Fibroblast of peridontal ligament (primary cell): ENCODE data around the gene DNAL4.

ENCODE experiments used
- DNase-seq: peaks from one replicate; pipeline ENCODE4 v3.0.0-alpha.2; 2010; ENCODE audit errors: extremely low read depth

The DNAL4 gene

GRCh38 chr22:38786631-38787030 lies 7.3 kb downstream of the DNAL4 start:
- DNase-seq = no peak

GRCh38 chr22:38784856-38785255 lies 9.1 kb downstream of the DNAL4 start:
- DNase-seq = no peak

- no peak for DNase-seq
Observed at GRCh38 chr22:38784035-38784434, 9.9 kb downstream of the DNAL4 start.

DNA sequence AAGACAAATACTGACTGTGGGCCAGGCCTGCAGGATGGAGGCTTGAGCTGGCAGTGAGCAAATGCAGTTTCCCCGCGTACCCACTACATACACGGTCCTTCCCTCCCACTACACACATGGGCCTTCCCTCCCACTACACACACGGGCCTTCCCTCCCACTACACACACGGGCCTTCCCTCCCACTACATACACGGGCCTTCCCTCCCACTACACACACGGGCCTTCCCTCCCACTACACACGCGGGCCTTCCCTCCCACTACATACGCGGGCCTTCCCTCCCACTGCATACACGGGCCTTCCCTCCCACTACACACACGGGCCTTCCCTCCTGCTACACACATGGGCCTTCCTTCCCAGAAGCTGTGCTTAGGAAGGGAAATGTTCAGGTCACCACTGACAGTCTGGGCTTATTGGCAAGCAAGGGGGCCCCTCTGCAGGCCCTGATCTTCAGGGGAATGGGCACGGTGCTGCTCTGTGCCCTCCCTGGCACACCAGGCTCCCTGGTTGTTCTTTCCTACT lies 10.8 kb downstream of the DNAL4 start:
- DNase-seq = no peak

DNA sequence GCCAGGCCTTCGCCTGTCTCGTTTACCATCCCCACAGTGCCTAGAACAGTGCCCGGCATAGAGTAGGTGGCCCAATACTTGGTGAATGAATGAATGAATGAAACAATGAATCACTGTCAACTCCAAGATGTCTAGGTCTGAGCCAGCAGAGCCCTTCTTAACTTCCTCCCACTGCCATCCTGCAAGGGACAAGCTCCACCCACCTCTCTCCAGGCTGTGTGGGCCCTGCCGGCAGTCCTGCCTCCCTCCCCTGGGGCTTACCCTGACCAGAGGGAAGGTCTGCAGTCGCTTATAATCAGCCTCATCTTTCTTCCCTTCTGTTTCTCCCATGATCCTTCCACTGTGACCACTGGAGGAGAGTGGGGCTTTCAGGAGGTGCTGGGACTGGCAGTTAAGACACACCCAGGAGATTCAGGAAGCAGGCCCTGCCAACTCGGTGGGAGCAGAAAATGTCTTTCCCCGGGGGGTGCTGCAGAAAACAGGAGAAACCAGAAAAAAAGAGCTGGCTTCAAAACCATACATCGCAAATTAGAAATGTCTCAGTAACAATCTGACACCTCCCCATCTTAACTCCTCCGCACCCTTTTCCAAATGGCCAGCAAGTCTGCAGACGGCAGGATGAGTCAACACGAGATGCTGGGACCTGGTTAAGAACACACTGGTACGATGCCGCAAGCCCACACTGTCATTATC lies 11.4 kb downstream of the DNAL4 start:
- DNase-seq = peak; percentile 59

GRCh38 chr22:38781033-38781432 lies 12.9 kb downstream of the DNAL4 start:
- no peak for DNase-seq

GRCh38 chr22:38777087-38777671 lies 16.8 kb downstream of the DNAL4 start:
- DNase-seq = no peak

DNA sequence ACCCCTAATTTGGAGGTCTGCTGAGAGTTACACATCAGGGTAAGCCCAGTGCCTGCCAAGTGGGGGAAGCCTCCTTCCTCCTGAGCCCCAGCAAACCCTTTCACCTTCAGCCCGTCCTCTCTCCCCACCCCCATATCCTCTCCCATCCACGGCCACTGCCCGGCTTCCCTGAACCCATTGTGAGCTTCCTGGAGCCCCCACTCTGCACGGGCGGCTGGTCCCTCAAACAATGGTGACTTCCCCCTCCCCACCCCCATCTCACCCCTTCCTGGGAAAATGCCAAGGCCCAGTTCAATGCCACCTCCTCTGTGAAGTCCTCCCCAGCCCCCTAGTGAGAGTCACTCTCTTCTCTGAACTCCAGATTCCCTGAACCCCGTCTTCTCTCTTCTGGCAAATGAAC lies 17.9 kb downstream of the DNAL4 start:
- DNase-seq = no peak

DNA sequence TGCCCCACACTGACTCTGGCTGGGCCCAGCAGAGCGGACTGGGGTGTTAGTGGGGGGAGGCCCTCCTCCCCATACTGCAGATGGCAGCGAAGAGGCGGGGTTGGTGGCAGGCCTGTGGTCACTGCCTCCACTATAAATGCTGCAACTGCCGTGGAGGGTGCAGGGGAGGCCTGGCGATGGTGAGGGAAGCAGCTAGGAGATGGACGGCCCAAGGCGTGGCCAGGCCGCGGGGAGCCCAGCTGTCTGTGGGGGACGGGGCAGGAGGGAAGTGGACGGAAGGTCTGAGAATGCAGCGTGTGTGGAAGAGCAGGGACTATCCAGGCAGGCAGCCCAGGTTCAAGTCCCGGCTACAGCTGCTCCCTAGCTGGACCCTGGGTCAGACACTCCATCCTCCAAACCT lies 18.3 kb downstream of the DNAL4 start:
- DNase-seq = no peak

GRCh38 chr22:38774496-38775166 lies 19.3 kb downstream of the DNAL4 start:
- no peak for DNase-seq

GRCh38 chr22:38773363-38773946 lies 20.5 kb downstream of the DNAL4 start:
- DNase-seq = no peak

GRCh38 chr22:38772623-38772873 lies 21.4 kb downstream of the DNAL4 start:
- DNase-seq = no peak

DNA sequence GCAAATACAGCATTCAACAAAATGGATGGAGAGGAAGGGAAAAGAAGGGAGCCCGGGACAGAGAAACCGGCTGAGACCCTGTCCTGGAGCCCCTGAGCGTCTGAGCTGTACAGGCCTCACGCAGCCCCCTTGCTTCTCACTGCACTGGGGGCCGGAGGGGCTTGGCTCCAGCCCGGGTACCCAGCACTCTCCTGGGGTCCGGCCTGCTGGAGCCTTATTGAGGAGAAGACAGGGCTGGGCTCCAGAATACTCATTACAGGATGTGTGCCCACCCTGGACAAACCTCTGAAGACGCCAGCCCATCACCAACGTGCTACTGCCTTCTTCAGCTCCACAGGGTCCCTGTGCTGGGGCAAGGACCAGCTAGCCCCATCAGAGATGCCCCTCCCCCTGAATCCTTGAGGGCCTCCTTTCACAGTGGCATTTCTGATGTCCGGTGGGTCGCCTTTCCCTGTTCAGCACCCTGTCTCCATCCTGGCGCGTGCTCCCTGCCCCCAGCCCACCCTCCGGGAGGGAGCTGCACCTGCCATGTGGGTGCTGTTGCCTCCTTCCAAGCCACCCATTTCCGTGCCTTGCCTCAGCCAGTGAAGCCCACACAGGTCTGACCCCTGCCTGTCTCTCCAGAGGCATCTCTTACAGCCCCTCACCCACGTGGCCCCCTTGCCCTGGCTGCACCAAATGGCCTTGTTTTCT lies 23.5 kb downstream of the DNAL4 start:
- DNase-seq = no peak

- DNase-seq = no peak
Observed at GRCh38 chr22:38768036-38768435, 25.9 kb downstream of the DNAL4 start.

GRCh38 chr22:38767313-38767712 lies 26.6 kb downstream of the DNAL4 start:
- no peak for DNase-seq

DNA sequence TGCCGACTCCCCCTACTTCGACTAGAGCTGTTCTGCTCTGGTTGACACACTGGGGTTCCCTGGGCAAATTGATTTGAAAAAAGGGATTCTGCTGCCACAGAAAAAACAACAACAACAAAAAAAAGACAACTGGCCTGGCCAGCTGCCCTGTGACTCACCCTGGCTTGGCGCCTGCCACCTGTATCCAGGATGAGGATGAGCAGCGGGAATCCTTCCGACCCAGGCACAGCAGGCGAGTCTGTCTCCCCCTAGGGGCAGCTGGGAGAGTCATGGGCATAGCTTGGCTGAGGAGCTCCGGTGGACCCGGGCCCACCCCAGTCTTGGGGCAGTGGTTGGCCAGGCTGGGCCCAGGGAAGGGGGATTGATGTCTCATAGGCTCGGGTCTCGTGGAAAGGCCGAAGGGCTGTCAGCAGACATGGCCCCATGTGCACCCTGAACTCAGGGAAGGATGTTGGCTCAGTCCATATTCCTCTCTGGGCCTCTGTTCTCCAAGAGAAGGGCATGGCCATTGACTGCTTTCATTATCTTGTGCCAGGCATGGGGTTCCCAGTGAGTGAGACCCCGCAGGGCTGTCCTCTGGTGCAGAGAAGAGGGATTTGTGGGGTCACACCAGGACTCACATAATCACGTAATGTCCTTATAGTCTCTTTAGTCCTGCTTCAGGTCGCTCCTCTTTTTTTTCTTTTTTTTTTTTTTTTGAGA lies 27.7 kb downstream of the DNAL4 start:
- no peak for DNase-seq

GRCh38 chr22:38762551-38762983 lies 31.4 kb downstream of the DNAL4 start:
- no peak for DNase-seq

DNA sequence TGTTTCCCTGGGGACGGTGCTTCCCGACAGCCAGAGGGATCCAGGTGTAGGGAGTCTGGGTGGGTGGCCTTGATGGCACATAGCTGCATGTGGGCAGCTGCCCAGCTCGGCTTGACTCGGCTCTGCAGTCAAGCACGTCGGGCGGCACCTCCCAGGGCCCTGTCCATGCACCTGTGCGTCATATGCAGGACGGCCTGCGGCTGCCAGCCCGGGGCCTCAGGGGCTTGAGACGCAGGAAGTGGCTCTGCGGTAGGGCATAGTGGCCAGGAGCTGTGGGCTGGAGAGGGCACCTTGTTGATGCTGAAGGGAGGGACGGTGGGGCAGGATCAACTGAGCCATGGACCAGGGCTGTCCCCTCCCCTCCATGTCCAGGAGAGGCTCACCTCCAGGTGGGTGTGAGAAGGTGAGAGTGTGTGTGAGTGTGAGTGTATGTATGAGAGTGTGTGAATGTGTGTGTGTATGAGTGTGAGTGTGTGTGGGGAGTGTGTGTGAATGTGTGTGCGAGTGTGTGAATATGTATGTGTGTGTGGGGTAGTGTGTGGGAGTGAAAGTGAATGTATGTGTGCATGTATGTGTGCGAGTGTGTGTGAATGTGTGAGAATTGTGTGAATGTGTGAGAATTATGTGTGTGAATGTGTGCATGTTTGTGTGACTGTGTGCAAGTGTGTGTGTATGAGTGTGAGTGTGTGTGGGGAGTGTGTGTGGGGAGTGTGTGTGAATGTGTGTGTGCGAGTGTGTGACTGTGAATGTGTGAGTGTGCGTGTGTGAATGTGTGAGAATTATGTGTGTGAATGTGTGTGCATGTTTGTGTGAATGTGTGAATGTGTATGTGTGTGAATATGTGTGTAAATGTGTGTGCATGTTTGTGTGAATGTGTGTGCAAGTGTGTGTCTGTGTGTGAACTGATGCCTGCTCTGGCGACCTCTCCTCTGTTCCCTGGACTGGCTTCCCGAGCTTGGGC lies 32.5 kb downstream of the DNAL4 start:
- no peak for DNase-seq

GRCh38 chr22:38760477-38761201 lies 33.3 kb downstream of the DNAL4 start:
- DNase-seq = no peak

- no peak for DNase-seq
Observed at GRCh38 chr22:38759005-38759404, 34.9 kb downstream of the DNAL4 start.
